ENCODE data around the gene DENND2A. TPM values are rescaled to one million over a fixed set of nuclear protein-coding genes. Genes with fewer than 3 reads are reported as not detected.
"Not testable (repeated sequence)": the region's sequence is repeated elsewhere in the genome, so short reads cannot be mapped to it uniquely, and the experiment has no call there.

DENND2A gene
- total RNA-seq, 1 donor from 2014 or later, result 32.3 TPM

DNA sequence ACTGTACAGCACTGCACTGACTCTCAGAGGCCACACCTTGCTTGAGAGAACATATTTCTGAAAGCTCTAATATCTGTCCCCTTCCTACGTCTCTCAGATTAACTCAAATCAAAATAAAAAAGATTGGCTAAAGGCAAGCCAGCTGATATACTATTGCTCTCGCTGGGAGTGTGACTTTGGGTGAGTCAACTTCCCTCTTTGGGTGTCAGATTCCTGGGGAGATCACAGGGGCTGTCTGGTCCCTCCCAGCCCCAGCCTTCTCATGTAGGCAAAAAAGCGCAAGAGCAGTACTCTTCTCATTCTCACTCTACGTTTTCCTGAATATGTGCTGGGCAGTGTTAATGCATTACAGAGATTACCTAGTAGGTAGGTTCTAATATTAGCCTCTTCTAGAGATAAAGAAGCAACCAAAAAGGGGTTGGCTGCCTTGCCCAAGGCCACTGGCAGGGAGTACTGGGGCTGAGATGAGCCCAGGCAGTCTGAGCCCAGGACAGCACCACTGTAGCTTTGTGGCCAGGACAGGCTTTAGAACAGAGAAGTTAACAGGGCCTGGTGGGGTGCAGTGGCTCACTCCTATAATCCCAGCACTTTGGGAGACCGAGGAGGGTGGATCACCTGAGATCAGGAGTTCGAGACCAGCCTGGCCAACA is 9.1 kb upstream of the DENND2A start:
- H3K9me3 Mint-ChIP-seq, result no peaks in the 10 kb centered on the region

DNA sequence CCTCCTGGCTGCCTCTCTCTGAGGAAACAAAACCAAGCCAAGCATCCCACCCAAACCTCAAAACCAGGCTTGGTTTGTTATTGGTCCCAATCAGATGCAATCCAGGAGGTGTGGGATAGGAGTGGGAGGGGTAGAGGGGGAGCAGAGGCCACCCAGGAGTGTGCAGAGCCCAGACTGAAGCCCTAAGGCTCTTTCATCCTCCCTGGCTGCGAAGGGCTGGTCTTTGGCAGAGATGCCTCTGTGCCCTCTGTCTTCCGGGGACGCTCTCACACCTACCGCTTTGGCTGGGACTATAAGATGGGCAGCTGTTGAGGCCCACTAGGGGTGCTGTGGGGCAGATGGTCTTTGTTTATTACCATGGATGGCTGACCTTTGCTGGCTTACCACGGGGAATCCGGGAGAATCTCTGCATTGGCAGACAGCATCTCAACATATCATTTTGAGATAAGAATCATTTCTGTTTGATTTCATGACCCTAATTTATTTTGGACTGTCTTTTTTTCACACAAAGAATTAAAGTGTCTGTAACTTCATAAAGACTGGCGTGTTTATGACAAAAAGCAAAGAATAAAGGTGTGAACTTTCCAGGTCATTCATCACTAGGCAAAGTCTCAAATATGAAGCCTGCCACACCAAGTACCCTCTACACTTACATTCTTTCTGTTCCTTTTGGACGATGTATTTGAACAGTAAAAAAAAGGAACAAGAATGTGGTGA is 6.5 kb upstream of the DENND2A start:
- Mint-ChIP-seq H3K4me3 (no peak overlapping the region), H3K9me3 (no peaks in the 10 kb centered on the region), H3K27me3 (ENCODE audit: low read depth) (no peaks in the 10 kb centered on the region), H3K27ac (no peak overlapping the region), H3K4me1 (peaks cover 14% of the 10 kb centered on the region), H3K36me3 (no peaks in the 10 kb centered on the region)
- no peak for TF ChIP-seq CTCF (IDR thresholded peaks at IDR 0.05; ENCODE audit: unreplicated experiment)
- DNase-seq (ENCODE audit: low spot score in 2 of 2, unreplicated experiment in 2 of 2), result no peak

More for the DNA sequence above, 9.1 kb upstream of the DENND2A start:
- H3K4me1 Mint-ChIP-seq, result peaks cover 12% of the 10 kb centered on the region
- H3K27me3 Mint-ChIP-seq (ENCODE audit: low read depth), result no peaks in the 10 kb centered on the region
- H3K36me3 Mint-ChIP-seq, result no peaks in the 10 kb centered on the region
- no peak overlapping the region for H3K4me3 Mint-ChIP-seq
- no peak for TF ChIP-seq CTCF (IDR thresholded peaks at IDR 0.05; ENCODE audit: unreplicated experiment)
- no peak overlapping the region for H3K27ac Mint-ChIP-seq
- no peak for DNase-seq (ENCODE audit: low spot score in 2 of 2, unreplicated experiment in 2 of 2)

DNA sequence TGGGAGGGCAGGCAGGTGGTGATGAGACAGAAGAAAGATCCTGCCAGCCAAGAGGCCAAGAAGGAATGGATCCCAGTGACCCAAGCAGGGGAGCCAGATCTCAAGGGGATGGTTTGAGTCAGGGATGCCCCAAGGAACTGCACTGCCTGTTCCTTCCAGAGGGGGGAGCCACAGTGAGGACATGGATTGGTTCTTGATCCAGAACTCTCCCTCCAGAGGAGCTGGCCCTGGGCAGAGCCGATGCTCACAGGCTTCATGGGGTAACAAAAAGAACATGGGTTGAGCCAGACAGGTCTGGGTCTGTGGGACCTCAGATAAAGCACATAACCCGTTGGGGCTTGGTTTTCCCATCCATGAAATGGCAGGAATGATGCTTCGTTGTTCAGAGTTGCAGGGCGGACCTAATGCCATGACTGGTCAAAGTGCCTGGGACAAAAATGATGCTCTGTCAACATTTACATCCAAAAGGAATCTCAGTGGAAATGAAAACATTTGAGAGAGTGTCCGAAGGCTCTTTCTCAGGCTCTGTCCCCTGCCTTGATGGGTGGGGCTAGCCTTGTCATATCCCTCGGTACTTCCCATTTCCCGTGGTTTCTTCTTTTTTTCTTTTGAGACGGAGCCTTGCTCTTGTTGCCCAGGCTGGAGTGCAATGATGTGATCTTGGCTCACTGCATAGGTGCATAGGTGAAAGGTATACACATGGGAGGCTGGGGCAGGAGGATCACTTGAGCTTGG is 4.7 kb upstream of the DENND2A start:
- no peaks in the 10 kb centered on the region for H3K36me3 Mint-ChIP-seq
- no peaks in the 10 kb centered on the region for H3K27me3 Mint-ChIP-seq (ENCODE audit: low read depth)
- no peak for TF ChIP-seq CTCF (IDR thresholded peaks at IDR 0.05; ENCODE audit: unreplicated experiment)
- no peaks in the 10 kb centered on the region for H3K9me3 Mint-ChIP-seq
- no peak overlapping the region for H3K27ac Mint-ChIP-seq
- H3K4me1 Mint-ChIP-seq, result peaks cover 21% of the 10 kb centered on the region
- no peak for DNase-seq (ENCODE audit: low spot score in 2 of 2, unreplicated experiment in 2 of 2)
- H3K4me3 Mint-ChIP-seq, result no peak overlapping the region

- not testable (repeated sequence) for DNase-seq (ENCODE audit: low spot score in 2 of 2, unreplicated experiment in 2 of 2); H3K9me3 Mint-ChIP-seq; H3K27me3 Mint-ChIP-seq (ENCODE audit: low read depth); H3K4me3 Mint-ChIP-seq; H3K36me3 Mint-ChIP-seq
- Mint-ChIP-seq H3K4me1 (peaks cover 24% of the 10 kb centered on the region), H3K27ac (peak overlapping the region; percentile 15)
These were observed 4.1 kb upstream of the DENND2A start for GRCh38 chr7:140644761-140645160.

- H3K27ac Mint-ChIP-seq, result no peak overlapping the region
- TF ChIP-seq CTCF (IDR thresholded peaks at IDR 0.05; ENCODE audit: unreplicated experiment), result no peak
These were observed 2.8 kb upstream of the DENND2A start for GRCh38 chr7:140643416-140643815.

More at GRCh38 chr7:140643416-140643815, 2.8 kb upstream of the DENND2A start:
- DNase-seq (ENCODE audit: low spot score in 2 of 2, unreplicated experiment in 2 of 2), result no peak
- peaks cover 34% of the 10 kb centered on the region for H3K4me1 Mint-ChIP-seq
- no peaks in the 10 kb centered on the region for H3K9me3 Mint-ChIP-seq
- no peak overlapping the region for H3K4me3 Mint-ChIP-seq
- H3K36me3 Mint-ChIP-seq, result no peaks in the 10 kb centered on the region
- no peaks in the 10 kb centered on the region for H3K27me3 Mint-ChIP-seq (ENCODE audit: low read depth)

Measured in mesothelial cell of epicardium (in vitro differentiated cells).